Measurements from ENCODE around the gene CCDC102A. TPM values are rescaled to one million over a fixed set of nuclear protein-coding genes. Genes with fewer than 3 reads are reported as not detected.
A peak's percentile ranks its signal among the peaks of the same experiment; 100 is the strongest.

The CCDC102A gene
- total and polyA plus RNA-seq, 5 experiments from 2014 or later: 7.0 to 17.0 (median 9.2) TPM

GRCh38 chr16:57485091-57485915 lies 51.1 kb downstream of the CCDC102A start:
- no peak for ATAC-seq
- H3K27ac Mint-ChIP-seq: peak overlapping the region in 8 of 10 donors; percentile 37 to 88 (median 74)
- POLR2A ChIA-PET: interaction anchor here (0.5 to 4.5 kb wide), 8 partner anchors 12 to 100 kb away, joined by 3 to 42 read pairs (median 6); partner anchors contain the start of genes CCDC102A, CIAPIN1, COQ9 and POLR2C
- H3K36me3 Mint-ChIP-seq: no peaks in the 10 kb centered on the region
- H3K27me3 Mint-ChIP-seq: peaks cover 0 to 2% (median 0%) of the 10 kb centered on the region in 5 donors
- H3K4me3 Mint-ChIP-seq: peak overlapping the region; percentile 83 to 94 (median 88)
- no peaks in the 10 kb centered on the region for H3K9me3 Mint-ChIP-seq
- DNase-seq: no peak
- peaks cover 21 to 31% (median 22%) of the 10 kb centered on the region in 4 donors for H3K4me1 Mint-ChIP-seq

GRCh38 chr16:57484515-57485005 lies 51.8 kb downstream of the CCDC102A start:
- Mint-ChIP-seq H3K4me3 (peak overlapping the region in 8 of 10 donors; percentile 9 to 91 (median 66)), H3K9me3 (no peaks in the 10 kb centered on the region)
- POLR2A ChIA-PET: interaction anchor here (1.2 to 4.5 kb wide), 3 partner anchors 21 to 53 kb away, joined by 4 to 42 read pairs (median 5); partner anchors contain the start of genes CCDC102A and POLR2C

GRCh38 chr16:57483725-57484514 lies 52.5 kb downstream of the CCDC102A start:
- H3K4me1 Mint-ChIP-seq: peaks cover 24 to 36% (median 27%) of the 10 kb centered on the region in 4 donors
- DNase-seq (no peak), ATAC-seq (no peak)
- POLR2A ChIA-PET: interaction anchor here (1.2 to 1.3 kb wide), 2 partner anchors 9 to 21 kb away, joined by 4 to 5 read pairs; partner anchors contain the start of gene POLR2C
- peaks cover 0 to 2% (median 0%) of the 10 kb centered on the region in 3 donors for H3K36me3 Mint-ChIP-seq
- no peaks in the 10 kb centered on the region for H3K9me3 Mint-ChIP-seq
- peaks cover 0 to 2% (median 0%) of the 10 kb centered on the region in 5 donors for H3K27me3 Mint-ChIP-seq
- H3K4me3 Mint-ChIP-seq: peak overlapping the region in 4 of 10 donors; percentile 9 to 74 (median 50)
- H3K27ac Mint-ChIP-seq: peak overlapping the region in 2 of 10 donors; percentile 38 to 74

More at GRCh38 chr16:57484515-57485005, 51.8 kb downstream of the CCDC102A start:
- peak overlapping the region in 4 of 10 donors; percentile 46 to 74 (median 63) for H3K27ac Mint-ChIP-seq
- H3K27me3 Mint-ChIP-seq: peaks cover 0 to 2% (median 0%) of the 10 kb centered on the region in 5 donors
- ATAC-seq (no peak), DNase-seq (no peak)
- no peaks in the 10 kb centered on the region for H3K36me3 Mint-ChIP-seq
- H3K4me1 Mint-ChIP-seq: peaks cover 22 to 32% (median 23%) of the 10 kb centered on the region in 4 donors

- Mint-ChIP-seq H3K36me3 (peaks cover 0 to 5% (median 0%) of the 10 kb centered on the region in 3 donors), H3K27me3 (peaks cover 0 to 2% (median 0%) of the 10 kb centered on the region in 5 donors), H3K27ac (peak overlapping the region in 2 of 10 donors; percentile 51 to 85), H3K4me1 (peaks cover 24 to 36% (median 31%) of the 10 kb centered on the region in 4 donors), H3K4me3 (peak overlapping the region in 2 of 10 donors; percentile 24 to 25), H3K9me3 (no peaks in the 10 kb centered on the region)
- no peak for ATAC-seq
- POLR2A ChIA-PET: interaction anchor here (0.6 to 1.3 kb wide), 6 partner anchors 8 to 445 kb away, joined by 3 to 5 read pairs (median 4); partner anchors contain the start of genes ADGRG5 and POLR2C
- DNase-seq: no peak
Observed at GRCh38 chr16:57482845-57483545, 53.4 kb downstream of the CCDC102A start.

GRCh38 chr16:57481421-57481820 lies 55.0 kb downstream of the CCDC102A start:
- Mint-ChIP-seq H3K4me3 (no peak overlapping the region), H3K9me3 (no peaks in the 10 kb centered on the region), H3K36me3 (peaks cover 0 to 5% (median 0%) of the 10 kb centered on the region in 3 donors), H3K27ac (no peak overlapping the region), H3K4me1 (peaks cover 21 to 30% (median 28%) of the 10 kb centered on the region in 4 donors), H3K27me3 (peaks cover 0 to 2% (median 0%) of the 10 kb centered on the region in 5 donors)
- DNase-seq (no peak), ATAC-seq (no peak)
- POLR2A ChIA-PET: interaction anchor here (0.5 to 1.0 kb wide), 2 partner anchors 17 to 40 kb away, joined by 3 read pairs; no protein-coding TSS in a partner anchor

- no peak overlapping the region for H3K4me3 Mint-ChIP-seq
- H3K9me3 Mint-ChIP-seq: no peaks in the 10 kb centered on the region
- ATAC-seq (no peak), DNase-seq (no peak)
- peaks cover 0 to 5% (median 0%) of the 10 kb centered on the region in 3 donors for H3K36me3 Mint-ChIP-seq
- H3K27me3 Mint-ChIP-seq: peaks cover 0 to 2% (median 0%) of the 10 kb centered on the region in 5 donors
- H3K4me1 Mint-ChIP-seq: peaks cover 22 to 35% (median 31%) of the 10 kb centered on the region in 4 donors
- POLR2A ChIA-PET: no interaction called here
- H3K27ac Mint-ChIP-seq: peak overlapping the region in 1 of 10 donors; percentile 73
Observed at GRCh38 chr16:57480754-57481230, 55.6 kb downstream of the CCDC102A start.

- peaks cover 0 to 5% (median 0%) of the 10 kb centered on the region in 3 donors for H3K36me3 Mint-ChIP-seq
- H3K4me1 Mint-ChIP-seq: peaks cover 19 to 30% (median 27%) of the 10 kb centered on the region in 4 donors
- POLR2A ChIA-PET: no interaction called here
- peaks cover 0 to 2% (median 0%) of the 10 kb centered on the region in 5 donors for H3K27me3 Mint-ChIP-seq
- no peak for DNase-seq
- H3K9me3 Mint-ChIP-seq: no peaks in the 10 kb centered on the region
- peak overlapping the region in 1 of 10 donors; percentile 73 for H3K27ac Mint-ChIP-seq
- no peak for ATAC-seq
- H3K4me3 Mint-ChIP-seq: no peak overlapping the region
Observed at GRCh38 chr16:57479976-57480753, 56.2 kb downstream of the CCDC102A start.

GRCh38 chr16:57479205-57479975 lies 57.0 kb downstream of the CCDC102A start:
- peaks cover 0 to 2% (median 0%) of the 10 kb centered on the region in 5 donors for H3K27me3 Mint-ChIP-seq
- peak overlapping the region in 1 of 10 donors; percentile 23 for H3K4me3 Mint-ChIP-seq
- POLR2A ChIA-PET: interaction anchor here (2.2 kb wide), 1 partner anchor 17 kb away, joined by 6 read pairs; the partner anchor contains the start of gene POLR2C
- ATAC-seq (no peak), DNase-seq (no peak)
- H3K4me1 Mint-ChIP-seq: peaks cover 12 to 23% (median 20%) of the 10 kb centered on the region in 4 donors
- H3K27ac Mint-ChIP-seq: peak overlapping the region in 2 of 10 donors; percentile 44 to 52
- H3K9me3 Mint-ChIP-seq: no peaks in the 10 kb centered on the region
- peaks cover 0 to 5% (median 0%) of the 10 kb centered on the region in 3 donors for H3K36me3 Mint-ChIP-seq

GRCh38 chr16:57478396-57479204 lies 57.8 kb downstream of the CCDC102A start:
- POLR2A ChIA-PET: interaction anchor here (2.2 kb wide), 1 partner anchor 16 kb away, joined by 6 read pairs; the partner anchor contains the start of gene POLR2C
- H3K27me3 Mint-ChIP-seq: peaks cover 0 to 2% (median 0%) of the 10 kb centered on the region in 5 donors

More at GRCh38 chr16:57478396-57479204, 57.8 kb downstream of the CCDC102A start:
- ATAC-seq: no peak
- no peak for DNase-seq
- Mint-ChIP-seq H3K4me1 (peaks cover 12 to 21% (median 19%) of the 10 kb centered on the region in 4 donors), H3K9me3 (no peaks in the 10 kb centered on the region), H3K27ac (peak overlapping the region in 2 of 10 donors; percentile 18 to 60), H3K4me3 (peak overlapping the region in 2 of 10 donors; percentile 37 to 55), H3K36me3 (peaks cover 0 to 5% (median 0%) of the 10 kb centered on the region in 3 donors)

Data from naive thymus-derived CD8-positive, alpha-beta T cell (primary cell).